ENCODE measurements around the gene MYL12B.
"Not testable (repeated sequence)": the region's sequence is repeated elsewhere in the genome, so short reads cannot be mapped to it uniquely, and the experiment has no call there.

The MYL12B gene

GRCh38 chr18:3297025-3297984 lies 35.4 kb downstream of the MYL12B start:
- DNase-seq, result peak in 44 of 51 donors; percentile 15 to 81 (median 56)

- no peak for DNase-seq
These were observed 42.9 kb downstream of the MYL12B start for GRCh38 chr18:3304832-3305231.

- DNase-seq, result no peak
These were observed 43.4 kb downstream of the MYL12B start for GRCh38 chr18:3305354-3305762.

- no peak for DNase-seq
These were observed 44.0 kb downstream of the MYL12B start for GRCh38 chr18:3305933-3306332.

- no peak for DNase-seq
These were observed 44.5 kb downstream of the MYL12B start for GRCh38 chr18:3306391-3306790.

- DNase-seq, result no peak
These were observed 51.8 kb downstream of the MYL12B start for GRCh38 chr18:3313685-3314084.

GRCh38 chr18:3315344-3315743 lies 53.4 kb downstream of the MYL12B start:
- DNase-seq, result not testable (repeated sequence)

- DNase-seq, result no peak
These were observed 57.5 kb downstream of the MYL12B start for GRCh38 chr18:3319399-3319798.

GRCh38 chr18:3319894-3320454 lies 58.0 kb downstream of the MYL12B start:
- no peak for DNase-seq

- no peak for DNase-seq
These were observed 59.3 kb downstream of the MYL12B start for GRCh38 chr18:3321133-3321812.

GRCh38 chr18:3323900-3324299 lies 62.0 kb downstream of the MYL12B start:
- DNase-seq, result no peak
